Measurements from ENCODE around the gene TTLL4.

The TTLL4 gene

DNA sequence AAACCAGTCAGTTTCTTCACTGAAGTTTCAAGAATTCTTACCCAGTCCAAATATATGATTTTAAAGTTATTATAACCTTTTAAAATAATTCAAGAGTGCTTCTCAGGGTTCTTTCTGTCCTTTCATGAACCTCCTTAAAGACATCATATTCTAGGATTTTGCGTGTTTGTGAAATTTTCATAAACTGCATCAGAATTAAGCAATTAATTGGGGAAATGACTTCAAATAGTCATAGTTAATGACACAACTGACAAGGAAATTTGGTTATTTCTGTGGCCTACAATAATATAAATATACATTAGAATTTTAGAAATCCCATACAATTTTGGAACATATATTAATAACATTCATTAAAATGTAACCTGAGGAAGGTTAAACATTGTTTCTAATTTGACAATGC lies 81.8 kb downstream of the TTLL4 start:
- DNase-seq, result no peak

DNA sequence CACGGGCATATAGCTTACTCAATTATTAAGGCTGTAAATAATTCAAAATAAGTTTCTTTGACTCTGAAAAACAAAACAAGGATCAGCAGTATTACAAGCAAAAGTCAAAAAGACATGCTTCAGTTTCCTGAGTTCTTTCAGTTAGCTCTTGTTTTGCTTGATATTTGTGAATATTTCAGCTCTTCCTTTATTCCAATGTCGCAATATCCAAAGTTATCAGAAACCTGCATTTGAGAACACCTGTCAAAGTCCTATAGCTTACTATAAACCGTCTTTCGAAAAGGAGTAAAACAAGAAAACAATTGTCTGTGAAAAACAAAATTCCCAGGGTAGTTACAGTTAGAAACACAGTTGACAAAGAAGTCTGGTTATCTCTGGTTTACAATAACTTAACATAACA lies 86.1 kb downstream of the TTLL4 start:
- DNase-seq, result no peak

DNA sequence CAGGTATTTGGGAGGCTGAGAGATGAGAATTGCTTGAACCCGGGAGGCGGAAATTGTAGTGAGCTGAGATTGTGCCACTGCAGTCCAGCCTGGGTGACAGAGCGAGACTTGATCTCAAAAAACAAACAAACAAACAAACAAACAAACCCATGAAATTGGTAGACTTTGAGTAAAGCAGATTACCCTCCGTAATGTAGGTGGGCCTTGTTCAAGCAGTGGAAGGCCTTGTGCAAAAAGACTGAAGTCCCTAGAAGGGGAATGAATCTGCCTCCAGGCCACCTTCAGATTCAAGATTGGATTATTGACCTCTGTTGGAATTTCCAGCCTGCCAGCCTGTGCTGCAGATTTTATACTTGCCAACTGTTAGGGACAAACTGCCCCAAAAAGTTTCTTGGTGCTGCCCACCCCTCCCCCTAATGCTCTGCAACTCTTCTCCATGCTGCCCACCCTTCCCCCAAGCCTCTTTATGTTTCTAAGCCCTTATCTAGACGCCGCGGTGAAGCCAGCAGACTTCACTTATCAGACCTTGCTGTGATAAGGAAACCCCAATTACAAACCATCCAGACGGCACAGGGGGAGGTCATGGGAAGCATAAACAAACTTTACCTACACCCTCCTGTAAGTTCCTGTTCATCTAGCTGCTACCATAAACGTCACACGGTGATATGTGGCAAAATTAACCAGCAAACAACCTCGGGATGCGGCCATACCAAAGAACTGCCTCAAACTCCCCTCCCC lies 88.3 kb downstream of the TTLL4 start:
- no peak for DNase-seq

DNA sequence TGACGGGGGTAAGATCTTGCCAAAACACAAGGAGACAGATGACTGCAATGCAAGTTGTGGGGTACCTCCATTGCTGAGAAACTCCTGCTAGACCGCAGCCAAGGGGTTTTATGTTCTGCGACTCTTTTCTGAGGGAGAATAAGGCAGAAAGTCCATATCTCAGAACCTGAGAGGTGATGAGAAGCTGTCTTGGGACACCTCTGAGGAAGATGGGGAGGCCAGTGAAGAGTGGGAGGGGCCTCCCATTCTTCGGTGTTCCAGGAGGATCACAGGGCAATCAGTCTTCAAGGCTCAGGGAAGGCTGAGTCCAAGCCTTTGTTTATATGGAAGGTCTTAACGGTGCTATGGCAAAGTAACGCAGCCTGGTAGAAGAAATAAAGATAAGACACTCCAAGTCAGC lies 89.4 kb downstream of the TTLL4 start:
- DNase-seq, result no peak

DNA sequence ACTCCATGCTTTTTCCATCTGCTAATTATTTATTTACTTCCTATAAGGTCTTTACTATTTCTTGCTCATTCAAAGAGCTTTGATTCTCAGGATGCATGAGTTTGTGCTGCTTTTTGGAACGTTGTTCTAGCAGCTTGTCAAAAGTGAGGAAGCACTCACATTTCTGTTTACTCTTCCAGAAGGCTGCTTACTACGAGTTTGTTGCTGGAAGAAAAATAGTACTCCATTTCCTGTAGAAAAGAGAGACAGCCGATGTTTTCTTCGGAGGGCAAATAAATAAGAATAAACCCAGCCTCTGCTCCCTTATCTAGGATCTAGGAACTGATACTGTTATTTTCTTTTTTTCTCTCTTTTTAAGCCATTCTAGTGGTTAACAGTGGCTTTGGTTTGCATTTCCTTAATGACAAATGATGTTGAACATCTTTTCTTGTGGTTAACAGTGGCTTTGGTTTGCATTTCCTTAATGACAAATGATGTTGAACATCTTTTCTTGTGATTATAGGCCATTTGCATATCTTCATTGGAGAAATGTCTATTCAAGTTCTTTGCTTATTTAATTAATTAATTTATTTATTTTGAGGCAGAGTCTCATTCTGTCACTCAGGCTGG lies 91.9 kb downstream of the TTLL4 start:
- no peak for DNase-seq

DNA sequence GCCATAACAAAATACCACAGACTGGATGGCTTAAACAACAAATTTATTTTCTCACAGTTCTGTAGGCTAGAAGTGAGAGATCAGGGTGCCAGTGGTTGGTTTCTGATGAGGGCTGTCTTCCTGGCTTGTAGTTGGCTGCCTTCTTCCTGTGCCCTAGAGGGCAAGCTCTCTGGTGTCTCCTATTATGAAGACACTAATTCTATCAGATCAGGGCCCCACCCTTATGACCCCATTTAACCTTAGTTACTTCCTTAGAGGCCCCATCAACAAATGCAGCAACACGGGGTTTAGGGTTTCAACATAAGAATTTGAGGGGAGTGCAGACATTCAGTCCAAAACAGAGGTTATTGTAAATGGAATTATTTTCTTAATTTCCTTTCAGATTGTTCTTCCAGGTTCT lies 94.2 kb downstream of the TTLL4 start:
- no peak for DNase-seq
